CD14-positive monocyte (primary cell): Measurements from ENCODE around the gene EP400. TPM values are rescaled to one million over a fixed set of nuclear protein-coding genes. Genes with fewer than 3 reads are reported as not detected.

ENCODE experiments used
- DNase-seq, 3 donors: peaks; one replicate each; pipeline ENCODE4 v3.0.0-alpha.2; 2011 to 2022
- H2AFZ ChIP-seq: 2 replicates; pipeline ENCODE4 v1.6.0; 2012; ENCODE audit warnings: mild to moderate bottlenecking, low read depth, low read length, inconsistent platforms; ENCODE audit not compliant: insufficient read depth, poor library complexity, severe bottlenecking
- H3K27ac ChIP-seq, 2 donors: 1 replicate in 1 of 2; 2 replicates in 1 of 2; pipeline ENCODE4 v1.5.1; 2012 to 2013; ENCODE audit warnings: low read length in 2 of 2, control low read depth in 1 of 2, inconsistent platforms in 1 of 2, low read depth in 1 of 2, mild to moderate bottlenecking in 1 of 2
- H3K27me3 ChIP-seq, 2 donors: one replicate each; pipeline versions ENCODE4 v1.6.0 to v1.6.1; 2011 to 2013; ENCODE audit warnings: low read length in 2 of 2; ENCODE audit not compliant: control insufficient read depth in 2 of 2, insufficient read depth in 2 of 2
- H3K36me3 ChIP-seq, 2 donors: replicated peaks in 1 of 2; 1 replicate in 1 of 2; 2 replicates in 1 of 2; pipeline versions ENCODE4 v1.5.1 to v1.6.1; 2012 to 2013; ENCODE audit warnings: low read length in 2 of 2, control low read depth in 1 of 2, inconsistent platforms in 1 of 2, mild to moderate bottlenecking in 1 of 2; ENCODE audit not compliant: insufficient read depth in 2 of 2, control insufficient read depth in 1 of 2
- H3K4me1 ChIP-seq, 2 donors: 1 replicate in 1 of 2; 2 replicates in 1 of 2; pipeline versions ENCODE4 v1.5.1 to v1.6.1; 2012 to 2013; ENCODE audit warnings: low read length in 2 of 2, control low read depth in 1 of 2, inconsistent platforms in 1 of 2, mild to moderate bottlenecking in 1 of 2, moderate library complexity in 1 of 2; ENCODE audit not compliant: insufficient read depth in 2 of 2, control insufficient read depth in 1 of 2
- H3K4me2 ChIP-seq: replicated peaks from 2 replicates; pipeline ENCODE3; 2012; ENCODE audit warnings: low read length, moderate library complexity, mild to moderate bottlenecking; ENCODE audit not compliant: poor library complexity, severe bottlenecking; ENCODE audit errors: extremely low read depth
- H3K4me3 ChIP-seq, 3 experiments: fragments of 200-600 bp in 1 of 3; sonication (generic) in 1 of 3; replicated peaks in 1 of 3; 1 replicate in 2 of 3; 2 replicates in 1 of 3; pipeline ENCODE4 v1.5.1; 2011 to 2013; ENCODE audit warnings: low read length in 3 of 3, mild to moderate bottlenecking in 3 of 3, control low read depth in 2 of 3, low read depth in 2 of 3, inconsistent platforms in 1 of 3, moderate library complexity in 1 of 3
- H3K79me2 ChIP-seq: 2 replicates; pipeline ENCODE4 v1.6.0; 2012; ENCODE audit warnings: mild to moderate bottlenecking, control low read depth, inconsistent platforms, low read length, moderate library complexity; ENCODE audit not compliant: insufficient read depth
- H3K9ac ChIP-seq: 2 replicates; pipeline ENCODE4 v1.6.0; 2017; ENCODE audit warnings: low read length, mild to moderate bottlenecking; ENCODE audit not compliant: insufficient read depth, poor library complexity, severe bottlenecking
- H3K9me3 ChIP-seq, 2 donors: replicated peaks in 1 of 2; 1 replicate in 1 of 2; 2 replicates in 1 of 2; pipeline versions ENCODE4 v1.5.1 to v1.6.1; 2012 to 2013; ENCODE audit warnings: low read length in 2 of 2, control low read depth in 1 of 2; ENCODE audit not compliant: control insufficient read depth in 1 of 2, insufficient read depth in 1 of 2
- H4K20me1 ChIP-seq: 2 replicates; pipeline ENCODE4 v1.6.0; 2012; ENCODE audit warnings: mild to moderate bottlenecking, low read length, control low read depth, moderate library complexity; ENCODE audit not compliant: insufficient read depth
- H3K27ac Mint-ChIP-seq, 7 donors: one replicate each; pipeline ENCODE4 v1.8.0; 2020; ENCODE audit warnings: mild to moderate bottlenecking in 7 of 7, mixed read lengths in 7 of 7, moderate library complexity in 6 of 7, inconsistent platforms in 2 of 7
- H3K27me3 Mint-ChIP-seq, 3 donors: one replicate each; pipeline ENCODE4 v1.8.0; 2021 to 2022; ENCODE audit warnings: low read depth in 3 of 3, mild to moderate bottlenecking in 3 of 3, mixed read lengths in 3 of 3, moderate library complexity in 3 of 3, inconsistent platforms in 1 of 3
- H3K36me3 Mint-ChIP-seq, 2 donors: one replicate each; pipeline ENCODE4 v1.8.0; 2020; ENCODE audit warnings: mixed read lengths in 2 of 2, inconsistent platforms in 1 of 2, mild to moderate bottlenecking in 1 of 2
- H3K4me1 Mint-ChIP-seq: one replicate; pipeline ENCODE4 v1.8.0; 2020; ENCODE audit warnings: mild to moderate bottlenecking, mixed read lengths
- H3K4me3 Mint-ChIP-seq, 2 donors: one replicate each; pipeline ENCODE4 v1.8.0; 2020; ENCODE audit warnings: mild to moderate bottlenecking in 2 of 2, mixed read lengths in 2 of 2, moderate library complexity in 1 of 2
- H3K9me3 Mint-ChIP-seq, 7 donors: one replicate each; pipeline ENCODE4 v1.8.0; 2020 to 2022; ENCODE audit warnings: mixed read lengths in 7 of 7, mild to moderate bottlenecking in 6 of 7, moderate library complexity in 6 of 7, inconsistent platforms in 2 of 7
- CTCF ChIP-seq: fragments of 200-600 bp; IDR thresholded peaks from one replicate; pipeline ENCODE4 v1.8.0; 2022; ENCODE audit warnings: antibody characterized with exemption, mild to moderate bottlenecking
- WGBS: methylation state at CpG from one replicate; pipeline ENCODE4 v1.1.5; 2013; ENCODE audit warnings: missing lambda C conversion rate; ENCODE audit not compliant: insufficient coverage; 5-methylcytosine and 5-hydroxymethylcytosine counted together
- intact Hi-C, 2 donors: fragments of 100-400 bp; cut with micrococcal nuclease; formaldehyde crosslinking; loops; one replicate each; pipeline versions ENCODE4 v1.15.0 to v1.15.1; 2023
- polyA plus RNA-seq, 3 donors: library from polyadenylated mRNA; depleted of rRNA in 1 of 3; unstranded in 2 of 3; stranded (reverse) in 1 of 3; fragments of 300-500 nt in 2 of 3; fragments of >200 nt in 1 of 3; fragmentation: Illumina TruSeq in 2 of 3; gene quantifications; 1 replicate in 2 of 3; 2 replicates in 1 of 3; pipeline ENCODE4 v1.2.3, GENCODE V29; 2012 to 2021

Gene EP400
- polyA plus RNA-seq, 3 donors, result 0.65 to 12.1 (median 0.81) TPM

DNA sequence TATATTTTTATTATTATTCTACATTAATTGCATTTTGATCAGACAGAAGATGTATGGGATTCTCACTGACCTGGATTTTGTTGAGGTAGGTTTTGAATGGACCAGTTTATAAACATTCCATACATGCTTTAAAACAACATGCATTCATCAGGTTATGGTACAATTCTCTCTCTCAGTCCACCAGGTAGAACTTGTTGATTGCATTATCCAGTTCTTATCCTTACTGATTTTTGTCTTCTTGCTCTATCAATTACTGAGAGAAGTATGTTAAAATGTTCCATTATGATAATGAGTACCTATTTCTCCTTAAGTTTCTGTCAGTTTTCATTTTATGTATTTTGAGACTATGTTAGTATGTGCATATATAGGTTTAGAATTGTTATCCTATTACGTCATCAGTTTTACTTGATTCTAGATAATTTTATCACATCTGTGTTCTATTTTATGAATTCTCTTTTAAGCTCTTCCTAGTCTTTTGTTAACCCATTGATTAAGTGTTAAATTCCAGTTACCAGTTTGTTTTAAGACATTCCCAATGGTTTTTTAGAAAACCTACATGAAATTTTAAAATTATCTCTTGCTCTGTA lies 50.6 kb downstream of the EP400 start:
- no peak for DNase-seq
- Histone ChIP-seq H2AFZ (no peak overlapping the region), H3K27ac (no peak overlapping the region), H3K36me3 (peaks cover 17 to 82% of the 10 kb centered on the region in 2 donors), H3K4me1 (no peaks in the 10 kb centered on the region), H3K9ac (no peak overlapping the region), H4K20me1 (no peaks in the 10 kb centered on the region), H3K9me3 (no peaks in the 10 kb centered on the region), H3K27me3 (no peaks in the 10 kb centered on the region), H3K4me2 (no peak overlapping the region), H3K4me3 (no peak overlapping the region), H3K79me2 (no peaks in the 10 kb centered on the region)
- Mint-ChIP-seq H3K4me3 (no peak overlapping the region), H3K27me3 (no peaks in the 10 kb centered on the region), H3K27ac (no peak overlapping the region), H3K36me3 (peaks cover 55 to 59% of the 10 kb centered on the region in 2 donors), H3K9me3 (no peaks in the 10 kb centered on the region), H3K4me1 (no peaks in the 10 kb centered on the region)
- intact Hi-C loops, result loop anchor here in 1 of 2 donors (5.0 kb wide), 1 partner anchor 148 kb away; no protein-coding TSS in a partner anchor
- no CpG with 5 or more reads among the region's 1 CpG for WGBS
- no peak for TF ChIP-seq CTCF

DNA sequence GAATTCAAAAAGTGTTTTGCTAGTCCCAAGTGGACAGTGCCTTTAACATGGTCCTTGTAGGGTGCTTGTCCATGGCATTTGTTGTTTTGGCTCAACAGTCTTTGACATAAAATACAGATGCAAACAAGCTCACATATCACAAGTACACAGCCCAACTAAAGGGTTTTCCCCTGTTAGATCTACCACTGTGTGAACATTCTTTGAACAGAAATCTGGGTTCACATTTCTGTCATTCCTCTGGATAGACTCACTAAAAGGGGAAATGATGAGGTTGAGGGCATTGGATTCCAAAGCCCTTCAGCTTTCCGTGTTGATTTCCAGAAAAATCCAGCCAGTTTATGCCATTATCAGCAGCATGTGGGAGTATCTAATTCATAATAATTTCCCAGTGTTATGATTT lies 54.1 kb downstream of the EP400 start:
- Histone ChIP-seq H3K79me2 (no peaks in the 10 kb centered on the region), H3K4me1 (no peaks in the 10 kb centered on the region), H3K4me3 (no peak overlapping the region), H3K27me3 (no peaks in the 10 kb centered on the region), H4K20me1 (no peaks in the 10 kb centered on the region), H3K27ac (no peak overlapping the region), H3K4me2 (no peak overlapping the region), H3K36me3 (peaks cover 34 to 85% of the 10 kb centered on the region in 2 donors), H3K9me3 (no peaks in the 10 kb centered on the region), H3K9ac (no peak overlapping the region), H2AFZ (no peak overlapping the region)
- no peak for DNase-seq
- intact Hi-C loops, result loop anchor here in 1 of 2 donors (5.0 kb wide), 1 partner anchor 152 kb away; no protein-coding TSS in a partner anchor
- Mint-ChIP-seq H3K27me3 (peaks cover 0 to 1% (median 0%) of the 10 kb centered on the region in 3 donors), H3K4me1 (peaks cover 4% of the 10 kb centered on the region), H3K9me3 (no peaks in the 10 kb centered on the region), H3K36me3 (peaks cover 65 to 70% of the 10 kb centered on the region in 2 donors), H3K4me3 (no peak overlapping the region), H3K27ac (no peak overlapping the region)
- TF ChIP-seq CTCF, result no peak
- WGBS, result no CpG with 5 or more reads among the region's 1 CpG
